Myocyte (in vitro differentiated cells): ENCODE measurements around the gene SH3BP5L. TPM values are rescaled to one million over a fixed set of nuclear protein-coding genes. Genes with fewer than 3 reads are reported as not detected.

ENCODE experiments used
- DNase-seq: peaks from one replicate; pipeline ENCODE4 v3.0.0-alpha.2; 2012; ENCODE audit warnings: low read depth
- microRNA-seq: library from miRNA; unstranded; fragments of <30 nt; microRNA quantifications from one replicate; pipeline ENCODE4, GENCODE V29; 2016
- total RNA-seq: library from RNA; depleted of rRNA; stranded (reverse); fragments of >200 nt; gene quantifications from 2 replicates; pipeline ENCODE4 v1.2.3, GENCODE V29; 2014

SH3BP5L gene
- total RNA-seq, 1 donor from 2014 or later, result 30.9 TPM

GRCh38 chr1:248779350-248779749 lies 46.4 kb downstream of the SH3BP5L start:
- DNase-seq, result no peak

- DNase-seq, result no peak
These were observed 46.8 kb downstream of the SH3BP5L start for GRCh38 chr1:248778906-248779305.

GRCh38 chr1:248776991-248777390 lies 48.7 kb downstream of the SH3BP5L start:
- DNase-seq, result no peak

GRCh38 chr1:248775441-248775840 lies 50.3 kb downstream of the SH3BP5L start:
- DNase-seq, result no peak

Small RNA genes lying within 50 kb of the gene (microRNA-seq; reads per million reads assigned to microRNA genes)
- not detected for gene MIR3124

Other genes with a start within 250 kb of the SH3BP5L start
- gene OR2T10, start 228.2 kb downstream of the SH3BP5L start, total RNA-seq, result not detected in 2 replicates
- not detected in 2 replicates for gene OR2T11, start 190.8 kb downstream of the SH3BP5L start, total RNA-seq
- not detected in 2 replicates for gene OR2T35, start 180.6 kb downstream of the SH3BP5L start, total RNA-seq
- gene OR2T27, start 170.4 kb downstream of the SH3BP5L start, total RNA-seq, result not detected in 2 replicates
- gene OR14I1, start 123.1 kb downstream of the SH3BP5L start, total RNA-seq, result not detected in 2 replicates
- not detected in 2 replicates for gene LYPD8, start 70.2 kb downstream of the SH3BP5L start, total RNA-seq
- gene ZNF672, start 12.3 kb upstream of the SH3BP5L start, total RNA-seq, result 38.9 and 43.4 TPM in 2 replicates
- 54.0 and 61.7 TPM in 2 replicates for gene ZNF692, start 33.2 kb upstream of the SH3BP5L start, total RNA-seq
- 3.6 and 4.8 TPM in 2 replicates for gene PGBD2, start 80.3 kb upstream of the SH3BP5L start, total RNA-seq